GM19035 (cell line): ENCODE measurements around the gene COCH.
"Not testable (repeated sequence)": the region's sequence is repeated elsewhere in the genome, so short reads cannot be mapped to it uniquely, and the experiment has no call there.

ENCODE experiments used
- ATAC-seq: cut with Tn5 transposase; IDR thresholded peaks from one replicate; pipeline ENCODE4 v1.9.1; 2021; ENCODE audit not compliant: unreplicated experiment

Gene COCH

DNA sequence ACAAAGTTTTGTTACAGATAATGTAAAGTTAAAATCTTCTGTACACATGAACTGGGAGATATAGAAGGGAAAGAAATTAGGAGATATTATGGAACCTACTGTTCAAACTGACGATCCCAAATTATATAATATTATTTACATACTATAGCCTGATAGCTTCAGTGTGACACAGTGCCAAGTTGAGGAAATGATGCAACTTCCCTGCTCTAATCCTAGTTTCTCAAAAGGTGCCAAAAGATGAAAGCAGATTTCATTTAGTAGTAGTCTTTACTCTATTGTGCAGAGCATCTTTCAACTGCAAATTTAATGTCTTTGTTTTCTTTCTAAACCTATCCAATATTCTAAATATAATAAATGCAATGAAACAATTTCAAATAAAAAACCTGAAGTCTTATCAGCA is 46.9 kb downstream of the COCH start:
- ATAC-seq = no peak

DNA sequence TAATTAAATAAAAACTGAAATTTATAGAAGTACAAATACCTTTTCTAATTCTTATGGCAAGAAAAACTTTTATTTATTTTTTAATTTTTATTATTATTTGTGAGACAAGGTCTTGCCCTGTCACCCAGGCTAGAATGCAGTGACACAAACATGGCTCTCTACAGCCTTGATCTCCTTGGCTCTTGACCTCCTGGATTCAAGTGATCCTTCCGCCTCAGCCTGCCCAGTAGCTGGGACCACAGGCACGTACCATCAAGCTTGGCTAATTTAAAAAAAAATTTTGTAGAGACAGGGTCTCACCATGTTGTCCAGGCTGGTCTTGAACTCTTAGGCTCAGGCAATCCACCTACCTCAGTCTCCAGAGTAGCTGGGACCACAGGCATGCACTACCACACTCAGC is 47.4 kb downstream of the COCH start:
- no peak for ATAC-seq

DNA sequence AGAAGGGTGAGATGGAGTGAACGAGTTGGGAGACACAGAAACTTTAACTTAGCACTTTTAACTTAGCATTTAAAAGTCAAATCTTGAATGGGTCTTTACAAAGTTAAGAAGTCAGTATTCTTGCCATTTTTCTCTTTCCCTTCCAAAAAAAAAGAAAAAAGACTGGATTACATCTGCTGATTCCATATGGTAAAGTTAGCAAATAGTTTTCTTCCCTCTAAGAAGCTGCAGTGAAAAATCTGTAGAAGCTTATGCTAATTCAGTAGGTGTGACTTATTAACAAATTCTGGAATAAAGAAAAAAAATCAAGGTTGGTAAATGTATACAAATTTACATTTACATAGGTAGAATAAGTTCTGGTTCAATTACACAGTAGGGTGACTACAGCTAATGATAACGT is 50.9 kb downstream of the COCH start:
- ATAC-seq = no peak

DNA sequence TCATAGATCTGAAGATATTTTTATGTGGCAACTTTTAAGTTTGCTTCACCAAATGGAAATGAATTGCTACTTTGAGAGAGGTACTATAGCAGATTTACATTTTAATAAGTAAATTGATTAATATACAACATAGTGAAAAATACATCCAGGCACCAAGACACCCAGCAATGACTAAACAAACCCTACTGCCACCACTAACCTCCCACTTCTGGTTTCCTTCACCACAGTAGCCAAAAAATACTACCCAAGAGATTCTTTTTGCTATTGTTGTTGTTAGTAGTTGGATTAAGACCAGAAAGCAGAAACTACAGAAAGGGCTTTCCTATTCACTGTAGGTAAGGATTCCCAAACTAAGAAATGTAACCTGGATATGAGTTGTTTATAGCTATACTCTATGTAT is 54.1 kb downstream of the COCH start:
- no peak for ATAC-seq

DNA sequence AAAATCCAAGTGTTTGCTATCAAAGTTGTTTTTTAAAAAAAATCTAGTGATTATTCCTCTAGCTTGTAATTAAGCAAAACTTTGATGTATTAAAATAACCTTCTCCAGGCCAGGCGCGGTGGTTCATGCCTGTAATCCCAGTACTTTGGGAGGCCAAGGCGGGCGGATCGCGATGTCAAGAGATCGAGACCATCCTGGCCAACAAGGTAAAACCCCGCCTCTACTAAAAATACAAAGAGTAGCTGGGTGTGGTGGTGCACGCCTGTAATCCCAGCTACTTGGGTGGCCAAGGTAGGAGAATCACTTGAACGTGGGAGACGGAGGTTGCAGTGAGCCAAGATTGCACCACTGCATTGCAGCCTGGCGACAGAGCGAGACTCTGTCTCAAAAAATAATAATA is 59.6 kb downstream of the COCH start:
- not testable (repeated sequence) for ATAC-seq

DNA sequence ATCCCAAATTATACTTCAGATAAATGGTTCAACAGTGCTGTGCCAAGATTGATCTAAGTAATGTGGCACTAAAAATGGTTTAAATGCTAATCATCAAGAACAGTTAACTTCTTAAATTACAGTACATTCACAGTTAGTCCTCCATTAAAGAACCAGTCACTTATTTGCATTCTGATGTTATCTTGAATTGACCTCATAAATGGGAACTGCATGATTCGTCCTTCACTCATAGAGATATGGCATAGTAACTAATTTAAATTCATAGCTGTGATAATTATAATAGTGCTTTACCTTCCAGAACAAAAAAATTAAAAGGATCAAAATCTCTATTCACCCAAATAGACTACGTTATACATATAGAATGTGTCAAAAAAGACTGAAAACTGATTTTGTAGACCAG is 61.1 kb downstream of the COCH start:
- ATAC-seq = no peak

DNA sequence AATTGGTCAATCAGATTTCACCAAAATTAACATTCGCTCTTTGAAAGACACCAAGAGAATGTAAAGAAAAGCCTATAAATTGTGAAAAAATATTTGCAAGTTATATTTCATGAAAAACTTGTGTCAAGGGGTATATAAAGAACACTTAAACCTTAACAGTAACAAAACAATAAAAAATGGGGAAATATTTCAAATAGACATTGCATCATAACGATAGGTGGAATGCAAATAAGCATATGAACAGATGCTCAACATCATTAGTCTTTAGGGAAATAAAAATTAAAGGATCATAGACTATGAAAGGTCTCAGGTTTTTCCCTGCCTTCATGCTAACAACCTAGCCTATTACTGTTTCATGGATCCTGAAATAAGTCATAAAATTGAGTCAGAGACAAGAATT is 64.3 kb downstream of the COCH start:
- no peak for ATAC-seq
